T1000 (cell line): ENCODE measurements around the gene AP3B1.

Experiments
- DNase-seq: peaks from one replicate; lab custom pipeline; 2025; ENCODE audit warnings: mixed read lengths; lab: John Stamatoyannopoulos, UW

The AP3B1 gene

GRCh38 chr5:77970891-77971290 is 323.6 kb downstream of the AP3B1 start:
- no peak for DNase-seq

- no peak for DNase-seq
These were observed 330.7 kb downstream of the AP3B1 start for GRCh38 chr5:77963795-77964194.

GRCh38 chr5:77960863-77961396 is 333.6 kb downstream of the AP3B1 start:
- no peak for DNase-seq

GRCh38 chr5:77960305-77960704 is 334.2 kb downstream of the AP3B1 start:
- no peak for DNase-seq

GRCh38 chr5:77958642-77959330 is 335.7 kb downstream of the AP3B1 start:
- no peak for DNase-seq

GRCh38 chr5:77957931-77958521 is 336.5 kb downstream of the AP3B1 start:
- DNase-seq: no peak

- DNase-seq: no peak
These were observed 337.0 kb downstream of the AP3B1 start for GRCh38 chr5:77957516-77957915.

GRCh38 chr5:77957081-77957480 is 337.4 kb downstream of the AP3B1 start:
- DNase-seq: no peak

- no peak for DNase-seq
These were observed 338.9 kb downstream of the AP3B1 start for GRCh38 chr5:77955577-77955976.

GRCh38 chr5:77953374-77953773 is 341.1 kb downstream of the AP3B1 start:
- no peak for DNase-seq

GRCh38 chr5:77952636-77953212 is 341.8 kb downstream of the AP3B1 start:
- DNase-seq: no peak
